Jurkat, Clone E6-1 (cell line): Measurements from ENCODE around the gene RHOC.

ENCODE experiments used
- DNase-seq: peaks from one replicate; pipeline ENCODE4 v3.0.0-alpha.2; 2011; ENCODE audit warnings: low read depth, low spot score
- H3K4me3 ChIP-seq: 2 replicates; pipeline ENCODE4 v1.5.1; 2011; ENCODE audit warnings: mild to moderate bottlenecking, low read length, control low read depth, moderate library complexity

RHOC gene

GRCh38 chr1:112719706-112720105 is 12.8 kb upstream of the RHOC start:
- DNase-seq = no peak
- H3K4me3 ChIP-seq = no peak overlapping the region

- no peak overlapping the region for H3K4me3 ChIP-seq
- no peak for DNase-seq
Observed at GRCh38 chr1:112718691-112719418, 11.9 kb upstream of the RHOC start.

GRCh38 chr1:112717263-112717873 is 10.4 kb upstream of the RHOC start:
- H3K4me3 ChIP-seq = no peak overlapping the region
- DNase-seq = no peak

- DNase-seq = peak; percentile 79
- peak overlapping the region; percentile 56 for H3K4me3 ChIP-seq
Observed at GRCh38 chr1:112716133-112716720, 9.3 kb upstream of the RHOC start.

- peak within 1 kb of the TSS; percentile 56 for H3K4me3 ChIP-seq
- peak; percentile 84 for DNase-seq
Observed at GRCh38 chr1:112715264-112716053, 8.5 kb upstream of the RHOC start, which contains the start of gene PPM1J. Gene PPM1J (minus strand): TSS chr1:112715332. CDS start chr1:112715301, 31 bp downstream.

GRCh38 chr1:112714313-112715263 is 7.7 kb upstream of the RHOC start:
- no peak for DNase-seq
- peak overlapping the region; percentile 56 for H3K4me3 ChIP-seq

- H3K4me3 ChIP-seq = no peak overlapping the region
- no peak for DNase-seq
Observed at GRCh38 chr1:112713466-112714312, 6.8 kb upstream of the RHOC start.

- DNase-seq = no peak
- H3K4me3 ChIP-seq = no peak overlapping the region
Observed at GRCh38 chr1:112712701-112713128, 5.8 kb upstream of the RHOC start.

GRCh38 chr1:112712191-112712590 is 5.3 kb upstream of the RHOC start:
- DNase-seq = no peak
- H3K4me3 ChIP-seq = no peak overlapping the region

- no peak for DNase-seq
- H3K4me3 ChIP-seq = no peak overlapping the region
Observed at GRCh38 chr1:112711670-112712069, 4.7 kb upstream of the RHOC start.

- DNase-seq = no peak
- no peak overlapping the region for H3K4me3 ChIP-seq
Observed at GRCh38 chr1:112711041-112711440, 4.1 kb upstream of the RHOC start.

GRCh38 chr1:112710586-112710985 is 3.7 kb upstream of the RHOC start:
- no peak for DNase-seq
- H3K4me3 ChIP-seq = no peak overlapping the region

- no peak overlapping the region for H3K4me3 ChIP-seq
- no peak for DNase-seq
Observed at GRCh38 chr1:112710159-112710558, 3.2 kb upstream of the RHOC start.

- no peak for DNase-seq
Observed at GRCh38 chr1:112708489-112708888, 1.6 kb upstream of the RHOC start.

GRCh38 chr1:112708002-112708448 is 1.1 kb upstream of the RHOC start:
- no peak for DNase-seq
- H3K4me3 ChIP-seq = no peak overlapping the region

More at GRCh38 chr1:112708489-112708888, 1.6 kb upstream of the RHOC start:
- H3K4me3 ChIP-seq = no peak overlapping the region

- peak; percentile 49 for DNase-seq
Observed at GRCh38 chr1:112707221-112708001, 484 bp upstream of the RHOC start.

More at GRCh38 chr1:112707221-112708001, 484 bp upstream of the RHOC start:
- peak overlapping the region; percentile 56 for H3K4me3 ChIP-seq
